HG03558 (cell line): ENCODE data around the gene UBE3A.

Experiments
- ATAC-seq: cut with Tn5 transposase; IDR thresholded peaks from one replicate; pipeline ENCODE4 v1.9.1; 2021; ENCODE audit warnings: moderate number of reproducible peaks; ENCODE audit not compliant: unreplicated experiment; ENCODE audit errors: extremely low read depth

Gene UBE3A

DNA sequence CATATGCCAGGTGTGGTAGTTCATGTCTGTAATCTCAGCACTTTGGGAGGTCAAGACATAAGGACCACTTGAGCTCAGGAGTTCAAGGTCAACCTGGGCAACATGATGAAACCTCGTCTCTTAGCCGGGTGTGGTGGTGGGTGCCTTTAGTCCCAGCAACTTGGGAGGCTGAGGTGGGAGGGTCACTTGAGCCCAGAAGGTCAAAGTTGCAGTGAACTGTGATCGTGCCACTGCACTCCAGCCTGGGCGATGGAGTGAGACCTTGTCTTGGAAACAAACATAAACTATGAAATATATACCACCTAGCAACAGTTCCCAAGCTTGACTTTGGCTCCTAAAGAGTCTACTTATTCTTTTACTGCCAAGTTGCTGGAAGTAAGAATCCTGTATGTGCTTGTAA lies 30.9 kb downstream of the UBE3A start:
- ATAC-seq: no peak

DNA sequence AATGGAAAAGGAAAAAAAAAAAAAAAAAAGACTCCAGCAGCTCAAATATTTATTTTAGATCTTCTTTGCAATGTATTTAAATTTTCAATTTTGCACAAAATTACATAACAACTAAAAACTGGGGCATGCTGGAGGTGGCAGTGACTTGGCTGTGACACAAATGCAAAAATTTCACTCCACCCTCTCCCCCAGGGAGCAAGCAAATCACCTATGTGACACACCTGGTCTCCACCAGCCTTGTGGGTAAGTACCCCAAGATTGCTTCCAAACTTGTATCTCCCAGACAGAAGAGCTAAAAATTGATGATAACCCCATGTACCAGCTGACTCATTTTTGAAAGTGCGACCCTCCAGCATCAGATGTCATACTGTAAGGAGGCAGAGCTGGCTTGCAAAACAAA lies 32.0 kb downstream of the UBE3A start:
- ATAC-seq: no peak

DNA sequence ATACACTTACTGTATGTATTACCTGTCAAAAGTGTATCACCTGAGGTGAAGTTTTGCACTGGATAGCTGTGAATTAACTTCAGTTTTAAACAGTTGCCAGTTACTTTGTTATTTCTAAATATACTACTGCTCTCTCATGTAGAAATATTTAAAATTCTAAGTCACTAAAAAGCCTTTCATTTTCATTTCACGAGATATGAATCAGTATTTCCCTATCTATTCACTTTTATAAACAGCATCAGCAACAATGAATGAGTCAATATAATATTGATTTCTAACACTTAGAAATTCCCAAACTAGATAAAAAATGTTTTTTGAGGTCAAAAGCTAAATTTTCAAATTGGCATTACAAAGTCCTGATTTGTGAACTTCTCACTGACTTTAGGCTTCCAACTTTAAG lies 32.6 kb downstream of the UBE3A start:
- no peak for ATAC-seq

DNA sequence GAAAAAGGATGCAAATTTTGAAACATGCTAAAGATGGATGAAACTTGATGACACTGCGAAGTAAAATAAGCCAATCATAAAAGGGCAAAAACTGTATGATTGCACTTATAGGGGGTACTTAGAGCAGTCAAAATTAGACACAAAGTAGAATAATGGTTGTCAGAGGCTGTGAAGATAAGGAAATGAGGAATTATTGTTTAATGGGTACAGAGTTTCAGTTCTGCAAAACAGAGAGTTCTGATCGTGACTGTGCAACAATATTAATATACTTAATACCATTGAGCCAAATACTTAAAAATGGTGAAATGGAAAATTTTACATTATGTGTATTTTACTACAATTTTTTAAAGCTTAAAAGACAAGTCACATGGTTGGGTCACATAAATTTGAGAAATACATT lies 35.1 kb downstream of the UBE3A start:
- ATAC-seq: no peak

DNA sequence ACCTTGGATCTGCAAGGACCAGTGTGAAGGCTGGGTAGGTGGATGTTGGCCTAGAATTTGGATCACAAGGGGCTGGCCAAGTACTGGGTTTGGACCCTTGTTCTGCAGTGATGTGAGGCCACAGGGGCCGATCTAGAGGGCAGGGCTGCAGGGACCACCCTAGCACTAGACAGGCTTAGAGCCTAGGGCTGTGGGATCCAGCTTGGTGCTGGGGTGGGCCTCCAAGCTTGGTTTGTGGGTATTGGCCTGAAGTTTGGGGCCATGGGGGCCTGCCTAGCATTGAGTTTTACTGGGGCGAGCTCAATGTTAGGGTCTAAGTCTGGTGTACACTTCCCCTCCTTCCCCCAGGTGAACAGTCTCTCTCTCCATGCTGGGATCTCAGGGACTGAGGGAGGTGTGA lies 36.5 kb downstream of the UBE3A start:
- ATAC-seq: no peak

DNA sequence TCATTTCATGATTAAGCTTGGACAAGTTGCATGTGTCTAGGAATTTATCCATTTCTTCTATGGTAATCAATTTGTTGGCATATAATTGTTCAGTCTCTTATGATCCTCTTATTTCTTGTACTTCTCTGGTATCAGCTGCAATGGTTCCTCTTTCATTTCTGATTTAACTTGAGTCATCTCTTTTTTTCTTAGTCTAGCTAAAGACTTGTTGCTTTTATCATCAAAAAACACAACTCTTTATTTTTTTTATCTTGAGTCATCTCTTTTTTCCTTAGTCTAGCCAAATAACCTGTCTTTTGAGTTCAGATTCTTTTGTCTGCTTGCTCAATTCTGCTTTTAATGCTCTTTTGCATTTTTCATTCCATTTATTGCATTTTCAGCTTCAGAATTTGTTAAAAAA lies 37.3 kb downstream of the UBE3A start:
- no peak for ATAC-seq

DNA sequence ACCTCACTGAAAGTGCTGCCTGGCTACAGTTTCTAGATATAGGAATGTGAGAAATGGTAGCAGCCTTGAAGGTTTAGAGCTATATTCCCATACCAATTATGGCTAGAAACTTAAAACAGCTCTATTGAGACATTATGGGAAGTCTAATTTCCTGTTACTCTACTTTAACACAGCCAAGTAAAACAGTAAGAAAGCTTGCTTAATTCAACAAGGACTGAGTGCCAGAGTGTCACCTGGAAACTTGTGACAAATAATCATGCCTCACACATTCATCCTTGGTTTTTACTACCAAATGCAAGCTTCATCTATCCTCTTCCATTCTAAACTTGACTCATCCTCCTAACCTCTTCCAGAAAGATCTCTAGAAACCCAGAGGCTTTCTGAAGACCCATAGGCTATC lies 41.7 kb downstream of the UBE3A start:
- no peak for ATAC-seq

DNA sequence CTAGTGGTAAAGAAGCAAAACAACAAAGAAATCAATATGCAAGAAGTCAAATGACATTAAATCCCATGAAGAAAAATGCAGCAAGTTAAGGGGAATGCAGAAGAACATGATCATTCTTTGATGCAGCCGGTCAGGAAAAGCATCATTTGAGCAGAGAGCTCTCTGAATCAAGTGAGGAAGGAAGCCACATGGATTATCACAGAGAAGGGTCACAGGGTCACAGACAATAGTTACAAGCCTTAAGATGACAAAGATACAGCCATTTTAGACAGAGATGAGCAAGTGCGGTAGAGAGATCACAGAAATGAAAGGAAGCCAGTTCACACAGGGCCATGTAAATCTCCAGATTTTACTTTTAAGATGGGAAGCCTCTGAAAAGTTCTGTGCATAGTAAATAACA lies 43.9 kb downstream of the UBE3A start:
- no peak for ATAC-seq

DNA sequence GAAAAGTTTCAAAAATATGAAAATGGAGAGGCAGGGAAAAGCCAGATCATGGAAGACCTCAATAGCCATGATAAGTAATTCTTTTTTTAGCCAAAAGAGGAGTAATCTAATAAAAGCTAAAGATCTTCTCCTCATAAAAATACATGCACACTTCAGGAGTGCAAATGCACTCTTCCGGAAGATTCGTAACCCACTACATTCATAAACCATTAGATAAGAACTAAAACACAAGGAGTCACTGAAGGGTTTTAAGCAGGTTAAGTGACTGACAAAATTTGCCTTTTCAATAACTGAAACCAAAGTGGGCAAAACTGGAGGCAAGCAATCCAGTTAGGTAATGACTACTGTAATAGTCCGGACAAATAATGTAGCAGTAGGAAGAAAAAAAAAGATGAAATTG lies 46.0 kb downstream of the UBE3A start:
- ATAC-seq: no peak

DNA sequence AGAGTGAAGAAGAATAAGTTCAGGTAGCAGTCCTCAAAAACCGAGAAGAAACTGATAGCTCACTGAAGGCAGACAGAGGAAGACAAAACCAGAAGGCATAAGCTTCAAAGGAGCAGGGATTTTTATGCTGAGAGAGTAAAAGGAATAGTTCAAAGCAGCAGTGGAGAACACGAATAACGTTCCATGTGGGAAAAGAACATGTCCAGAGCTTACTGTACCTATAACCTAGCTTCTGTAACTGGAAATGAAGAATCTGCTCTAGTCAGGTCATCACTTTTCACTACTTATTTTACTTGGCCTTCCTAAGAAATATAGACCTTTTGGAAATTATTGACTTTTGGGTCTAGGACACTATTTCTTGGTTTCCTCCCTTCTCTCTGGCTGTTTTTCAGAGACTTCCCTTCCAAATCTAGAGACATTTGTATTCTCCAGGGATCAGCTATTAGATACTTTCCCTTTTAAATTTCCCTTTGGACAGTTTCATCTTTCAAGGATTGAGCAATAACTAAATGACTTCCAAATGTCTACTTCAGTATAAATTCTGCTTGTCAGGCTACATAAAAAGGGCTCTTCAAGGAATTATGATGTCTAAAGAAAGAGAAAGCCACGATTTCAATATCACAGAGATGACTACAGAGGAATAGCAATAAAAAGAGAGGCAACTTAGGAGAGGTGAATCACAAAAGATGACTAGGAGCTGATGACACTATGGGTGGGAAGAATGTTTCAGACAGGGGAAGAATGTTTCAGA lies 46.7 kb downstream of the UBE3A start:
- ATAC-seq: no peak

DNA sequence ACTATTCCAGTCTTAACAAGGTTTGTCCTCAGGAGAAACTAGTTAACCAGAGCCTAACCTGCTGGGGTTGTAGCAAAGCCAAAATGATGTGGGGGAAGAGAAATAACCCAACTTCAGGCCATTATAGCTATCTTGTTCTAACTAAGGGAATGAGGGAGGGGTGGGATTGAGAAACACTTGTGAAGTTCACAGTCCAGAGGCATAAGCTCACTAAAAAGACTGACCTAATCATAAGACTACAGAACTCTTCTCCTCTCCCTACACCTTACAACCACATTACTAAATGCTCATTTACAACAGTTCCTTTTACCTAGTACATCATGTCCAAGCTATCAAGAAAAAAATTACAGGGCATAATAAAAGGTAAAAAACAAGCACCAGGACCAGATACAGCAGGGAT lies 52.8 kb downstream of the UBE3A start:
- no peak for ATAC-seq

DNA sequence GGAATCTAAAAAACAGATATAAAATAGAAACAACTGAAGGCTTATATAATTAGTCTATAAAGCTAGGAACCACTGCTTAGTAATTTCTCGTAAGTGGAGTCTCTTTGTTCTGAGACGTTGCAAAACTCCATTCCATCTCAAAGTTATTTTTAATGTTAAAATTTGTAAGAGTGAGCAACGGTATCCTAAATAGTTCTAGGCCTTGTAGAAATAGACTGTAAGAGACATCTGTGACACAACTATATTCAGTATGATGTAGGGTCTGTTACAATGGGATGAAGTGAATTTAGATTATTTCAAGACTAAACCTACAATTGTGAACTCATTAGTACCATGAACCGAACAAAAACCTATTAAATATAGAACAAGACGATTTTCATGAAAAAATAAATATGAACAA lies 57.2 kb downstream of the UBE3A start:
- ATAC-seq: no peak

DNA sequence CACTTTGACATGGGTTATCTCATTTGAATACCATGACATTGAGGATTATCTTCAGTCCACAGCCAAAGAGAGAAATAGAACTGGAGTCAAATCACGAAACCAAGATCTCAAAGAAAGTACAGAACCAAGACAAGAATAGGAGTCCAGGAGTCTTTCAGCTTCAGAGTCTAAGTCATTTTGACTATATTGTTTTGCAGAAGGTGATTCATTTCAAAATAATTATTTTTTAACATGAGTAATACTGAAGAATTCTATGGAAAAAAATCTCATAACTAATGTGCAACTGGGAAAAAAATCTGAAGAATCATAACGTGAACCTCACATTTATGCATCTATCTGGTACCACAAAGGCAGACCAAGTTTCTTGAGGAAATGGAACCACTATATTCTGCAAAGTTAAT lies 60.3 kb downstream of the UBE3A start:
- no peak for ATAC-seq

DNA sequence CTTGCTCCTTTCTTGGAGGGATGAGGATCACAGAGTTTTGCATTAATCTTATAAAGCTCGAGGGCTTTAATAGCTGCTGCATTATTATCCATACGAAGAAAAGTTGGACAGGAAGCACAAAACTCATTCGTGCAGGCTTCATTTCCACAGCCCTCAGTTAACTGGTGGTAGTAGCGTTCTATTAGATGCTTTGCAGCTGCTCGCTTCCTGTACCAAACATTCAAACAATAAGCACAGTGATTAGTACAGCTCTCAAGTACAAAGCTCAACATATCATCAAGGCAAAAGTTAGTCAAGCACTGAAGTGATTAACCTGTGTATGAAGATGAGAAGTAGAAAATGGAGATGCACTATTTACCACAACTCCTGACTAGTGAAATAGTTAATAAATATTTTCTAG lies 63.3 kb downstream of the UBE3A start:
- ATAC-seq: no peak

DNA sequence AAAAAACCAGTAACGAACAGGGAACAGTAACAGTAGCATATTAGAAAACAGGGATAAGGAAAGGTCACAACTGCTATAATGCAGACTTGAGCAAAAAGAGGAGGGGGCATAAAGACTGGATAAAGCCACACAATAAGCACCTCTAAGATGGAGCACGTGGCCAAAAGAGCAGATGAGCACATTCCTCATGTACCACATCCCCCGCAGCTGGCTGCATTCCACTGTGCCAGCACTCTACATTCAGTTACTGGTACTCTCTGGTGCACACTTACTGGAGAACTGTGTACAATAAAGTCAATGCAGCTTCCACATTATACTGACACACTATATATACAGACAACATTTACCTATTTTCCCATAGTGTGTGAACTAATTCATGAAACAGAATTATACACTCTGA lies 64.7 kb downstream of the UBE3A start:
- no peak for ATAC-seq

DNA sequence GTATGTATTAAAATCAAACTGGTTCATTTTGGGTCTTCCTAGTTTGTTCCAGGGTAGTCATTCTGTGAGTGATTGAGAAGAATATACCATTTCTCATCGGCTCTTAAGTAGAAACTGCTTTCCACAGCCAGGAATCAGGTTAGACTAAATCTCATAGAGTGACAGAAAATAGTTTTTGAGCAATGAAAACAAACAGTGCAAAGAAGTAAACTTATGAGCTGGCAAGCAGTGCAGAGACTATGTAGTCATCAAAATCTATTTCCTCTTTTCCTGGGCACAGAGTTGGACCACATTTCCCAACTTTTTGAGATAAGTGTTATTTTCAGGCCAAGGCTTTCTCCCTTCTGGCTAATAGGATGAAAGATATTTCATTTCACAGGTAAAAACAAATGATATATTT lies 66.5 kb downstream of the UBE3A start:
- ATAC-seq: no peak

DNA sequence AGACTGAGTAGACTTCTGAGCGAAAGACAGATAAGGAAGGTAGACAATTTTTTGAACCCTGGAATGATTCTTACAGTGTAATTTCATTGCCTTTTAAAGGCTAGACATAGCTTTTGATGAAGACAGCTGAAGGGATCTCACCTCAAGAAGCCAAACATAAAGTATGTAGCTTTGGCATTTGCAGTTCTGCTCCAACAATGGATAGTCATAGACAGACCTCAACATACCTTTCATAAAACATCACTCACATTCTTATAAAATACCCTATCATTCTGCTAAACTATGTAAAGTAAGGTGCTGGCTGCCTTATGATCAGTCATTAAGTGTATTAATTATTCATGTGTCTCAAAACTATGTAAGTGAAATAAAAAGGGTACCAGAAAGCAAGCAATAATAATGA lies 70.0 kb downstream of the UBE3A start:
- no peak for ATAC-seq

DNA sequence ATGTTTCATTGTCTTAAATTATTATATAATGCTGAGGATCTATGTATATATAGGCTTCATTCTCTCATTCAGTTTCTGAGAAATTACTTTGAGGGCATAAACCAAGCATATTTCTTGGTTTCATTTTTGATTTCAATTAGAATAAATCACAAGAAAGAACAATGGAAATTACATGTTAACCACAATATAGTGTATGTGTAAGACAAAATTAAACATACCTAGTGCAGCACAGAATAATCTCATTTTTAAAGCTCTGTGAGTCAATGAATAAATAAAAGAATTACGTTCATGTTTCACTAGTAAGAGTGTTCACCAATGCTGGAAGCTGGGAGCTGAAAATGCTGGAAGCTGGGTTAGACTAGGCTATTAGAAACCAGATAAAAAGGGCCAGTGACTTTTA lies 72.8 kb downstream of the UBE3A start:
- no peak for ATAC-seq

DNA sequence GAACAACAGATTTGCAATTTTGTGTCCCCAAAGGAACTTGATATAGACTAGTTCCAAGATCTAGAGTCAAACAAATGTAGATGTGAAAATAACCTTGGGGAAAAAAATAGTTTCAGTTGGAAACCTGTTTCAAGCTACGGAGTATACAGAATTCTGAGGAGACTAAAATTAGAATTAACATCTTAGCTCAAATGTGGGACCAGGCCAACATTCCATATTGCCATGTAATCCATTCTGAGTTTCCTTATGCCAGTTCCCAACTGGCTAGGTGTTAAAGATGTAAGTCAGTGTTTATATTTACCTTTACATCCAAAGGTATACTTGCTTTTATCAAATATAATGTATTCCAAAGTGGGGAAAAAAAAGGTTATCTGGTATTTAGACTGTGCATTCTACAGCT lies 76.3 kb downstream of the UBE3A start:
- ATAC-seq: no peak

DNA sequence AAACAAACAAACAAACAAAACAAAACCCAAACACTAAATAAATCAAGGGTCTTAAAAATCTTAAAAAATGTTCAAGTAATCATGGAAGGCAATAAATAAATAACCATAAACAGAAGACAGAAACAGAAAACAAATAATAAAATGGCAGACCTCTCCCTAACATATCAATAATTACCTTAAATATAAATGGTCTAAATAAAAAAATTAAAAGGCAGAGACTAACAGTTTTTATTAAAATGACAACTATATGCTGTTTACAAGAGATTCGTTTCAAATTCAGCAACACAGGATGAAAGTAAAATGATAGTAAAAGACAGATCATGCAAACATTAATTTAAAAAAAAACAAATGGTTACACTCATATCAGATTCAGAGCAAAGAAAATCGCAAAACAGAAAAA lies 91.1 kb downstream of the UBE3A start:
- no peak for ATAC-seq

DNA sequence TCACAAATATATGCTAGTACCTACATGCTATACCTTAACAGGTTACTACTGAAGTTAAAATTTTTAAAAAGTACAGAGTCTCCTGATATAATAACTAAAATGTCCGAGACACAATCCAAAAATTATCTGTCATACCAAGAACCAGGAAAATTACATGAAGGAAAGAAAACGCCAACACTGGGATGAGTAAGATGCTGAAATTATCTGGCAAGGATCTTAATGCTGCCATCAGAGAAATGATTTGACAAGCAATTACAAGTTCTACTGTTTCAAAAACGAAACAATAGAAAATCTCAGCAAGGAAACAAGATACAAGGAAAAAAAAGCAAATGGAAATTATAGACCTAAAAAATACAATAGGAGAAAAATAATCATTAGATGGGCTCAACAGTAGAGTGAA lies 92.5 kb downstream of the UBE3A start:
- ATAC-seq: no peak

DNA sequence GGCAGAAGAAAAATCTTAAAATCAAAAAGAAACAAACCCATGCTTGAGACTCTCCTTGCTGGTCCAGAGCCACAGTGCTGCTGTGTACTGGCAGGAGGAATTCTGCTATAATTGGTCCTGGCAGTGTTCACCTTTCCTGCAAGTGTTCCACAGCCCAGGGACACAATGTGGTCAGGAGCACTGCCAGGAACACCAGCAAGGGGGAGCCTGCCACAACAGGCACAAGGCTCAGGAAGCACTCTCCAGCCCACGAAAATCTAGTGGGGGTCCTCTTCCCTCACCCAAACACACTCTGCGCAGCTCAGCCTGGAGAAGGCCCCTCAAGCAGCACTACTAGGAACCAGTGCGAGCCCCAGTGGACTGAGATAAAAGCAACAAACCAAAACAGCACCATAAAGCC lies 92.9 kb downstream of the UBE3A start:
- ATAC-seq: no peak

DNA sequence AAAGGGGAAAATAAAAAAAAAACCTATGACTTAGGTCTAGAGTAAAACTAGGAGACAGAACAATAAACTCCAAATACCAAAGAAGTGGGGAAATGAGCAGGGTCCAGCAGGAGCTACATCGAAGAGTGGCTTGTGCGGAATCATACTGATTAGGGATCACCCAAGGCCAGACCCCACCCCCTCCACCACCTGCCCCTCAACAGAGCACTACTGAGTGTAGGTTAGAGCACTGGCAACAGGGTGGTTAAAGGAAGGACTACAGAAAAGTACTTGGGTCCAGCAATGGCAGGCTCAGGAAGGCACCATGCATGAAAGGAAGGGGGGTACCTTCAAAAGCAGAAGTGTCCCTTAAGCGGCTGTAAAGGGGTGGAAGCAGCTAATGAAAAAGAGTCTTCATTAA lies 96.2 kb downstream of the UBE3A start:
- ATAC-seq: no peak
